ENCODE data around the gene CNKSR1.

The CNKSR1 gene

GRCh38 chr1:26160527-26161414 lies 16.5 kb upstream of the CNKSR1 start:
- TF ChIP-seq, protein P1, sequence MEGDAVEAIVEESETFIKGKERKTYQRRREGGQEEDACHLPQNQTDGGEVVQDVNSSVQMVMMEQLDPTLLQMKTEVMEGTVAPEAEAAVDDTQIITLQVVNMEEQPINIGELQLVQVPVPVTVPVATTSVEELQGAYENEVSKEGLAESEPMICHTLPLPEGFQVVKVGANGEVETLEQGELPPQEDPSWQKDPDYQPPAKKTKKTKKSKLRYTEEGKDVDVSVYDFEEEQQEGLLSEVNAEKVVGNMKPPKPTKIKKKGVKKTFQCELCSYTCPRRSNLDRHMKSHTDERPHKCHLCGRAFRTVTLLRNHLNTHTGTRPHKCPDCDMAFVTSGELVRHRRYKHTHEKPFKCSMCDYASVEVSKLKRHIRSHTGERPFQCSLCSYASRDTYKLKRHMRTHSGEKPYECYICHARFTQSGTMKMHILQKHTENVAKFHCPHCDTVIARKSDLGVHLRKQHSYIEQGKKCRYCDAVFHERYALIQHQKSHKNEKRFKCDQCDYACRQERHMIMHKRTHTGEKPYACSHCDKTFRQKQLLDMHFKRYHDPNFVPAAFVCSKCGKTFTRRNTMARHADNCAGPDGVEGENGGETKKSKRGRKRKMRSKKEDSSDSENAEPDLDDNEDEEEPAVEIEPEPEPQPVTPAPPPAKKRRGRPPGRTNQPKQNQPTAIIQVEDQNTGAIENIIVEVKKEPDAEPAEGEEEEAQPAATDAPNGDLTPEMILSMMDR (conservative IDR thresholded peaks at IDR 0.05; ENCODE audit: low read depth, low read length) = no peak
- peak overlapping the region; percentile 42 for H3K4me3 ChIP-seq (ENCODE audit: low read depth, low read length)
- no peak for DNase-seq (ENCODE audit: low read depth)

DNA sequence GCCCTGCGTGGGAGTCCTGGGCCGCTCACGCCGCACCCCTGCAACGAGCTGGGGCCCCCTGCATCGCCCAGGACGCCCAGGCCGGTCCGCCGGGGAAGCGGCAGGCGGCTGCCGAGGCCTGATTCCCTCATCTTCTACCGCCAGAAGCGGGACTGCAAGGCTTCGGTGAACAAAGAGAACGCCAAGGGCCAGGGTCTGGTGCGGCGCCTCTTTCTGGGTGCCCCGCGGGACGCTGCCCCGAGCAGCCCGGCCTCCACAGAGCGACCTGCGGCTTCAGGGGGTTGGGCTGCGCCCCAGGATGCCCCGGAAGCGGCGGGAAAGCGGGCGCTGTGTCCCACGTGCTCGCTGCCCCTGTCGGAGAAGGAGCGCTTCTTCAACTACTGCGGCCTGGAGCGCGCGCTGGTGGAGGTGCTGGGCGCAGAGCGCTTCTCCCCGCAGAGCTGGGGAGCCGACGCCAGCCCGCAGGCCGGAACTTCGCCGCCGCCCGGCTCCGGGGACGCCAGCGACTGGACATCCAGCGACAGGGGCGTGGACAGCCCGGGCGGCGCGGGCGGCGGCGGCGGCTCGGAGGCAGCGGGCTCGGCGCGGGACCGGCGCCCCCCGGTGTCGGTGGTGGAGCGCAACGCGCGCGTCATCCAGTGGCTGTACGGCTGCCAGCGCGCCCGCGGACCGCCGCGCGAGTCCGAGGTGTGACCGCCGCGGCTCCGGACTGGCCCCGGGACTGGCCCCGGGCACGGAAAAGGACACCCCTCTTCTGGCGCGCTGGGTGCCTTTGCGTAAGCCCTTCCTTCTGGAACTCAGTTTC lies 15.7 kb upstream of the CNKSR1 start:
- TF ChIP-seq, protein P1 (conservative IDR thresholded peaks at IDR 0.05; ENCODE audit: low read depth, low read length) = no peak
- DNase-seq (ENCODE audit: low read depth) = peak; percentile 55
- H3K4me3 ChIP-seq (ENCODE audit: low read depth, low read length) = peak overlapping the region; percentile 42

- peak overlapping the region; percentile 42 for H3K4me3 ChIP-seq (ENCODE audit: low read depth, low read length)
- DNase-seq (ENCODE audit: low read depth) = no peak
- TF ChIP-seq, protein P1 (conservative IDR thresholded peaks at IDR 0.05; ENCODE audit: low read depth, low read length) = no peak
Observed at GRCh38 chr1:26162220-26162709, 15.0 kb upstream of the CNKSR1 start.

- TF ChIP-seq, protein P1 (conservative IDR thresholded peaks at IDR 0.05; ENCODE audit: low read depth, low read length) = no peak
- no peak for DNase-seq (ENCODE audit: low read depth)
- no peak overlapping the region for H3K4me3 ChIP-seq (ENCODE audit: low read depth, low read length)
Observed at GRCh38 chr1:26163684-26164035, 13.6 kb upstream of the CNKSR1 start.

DNA sequence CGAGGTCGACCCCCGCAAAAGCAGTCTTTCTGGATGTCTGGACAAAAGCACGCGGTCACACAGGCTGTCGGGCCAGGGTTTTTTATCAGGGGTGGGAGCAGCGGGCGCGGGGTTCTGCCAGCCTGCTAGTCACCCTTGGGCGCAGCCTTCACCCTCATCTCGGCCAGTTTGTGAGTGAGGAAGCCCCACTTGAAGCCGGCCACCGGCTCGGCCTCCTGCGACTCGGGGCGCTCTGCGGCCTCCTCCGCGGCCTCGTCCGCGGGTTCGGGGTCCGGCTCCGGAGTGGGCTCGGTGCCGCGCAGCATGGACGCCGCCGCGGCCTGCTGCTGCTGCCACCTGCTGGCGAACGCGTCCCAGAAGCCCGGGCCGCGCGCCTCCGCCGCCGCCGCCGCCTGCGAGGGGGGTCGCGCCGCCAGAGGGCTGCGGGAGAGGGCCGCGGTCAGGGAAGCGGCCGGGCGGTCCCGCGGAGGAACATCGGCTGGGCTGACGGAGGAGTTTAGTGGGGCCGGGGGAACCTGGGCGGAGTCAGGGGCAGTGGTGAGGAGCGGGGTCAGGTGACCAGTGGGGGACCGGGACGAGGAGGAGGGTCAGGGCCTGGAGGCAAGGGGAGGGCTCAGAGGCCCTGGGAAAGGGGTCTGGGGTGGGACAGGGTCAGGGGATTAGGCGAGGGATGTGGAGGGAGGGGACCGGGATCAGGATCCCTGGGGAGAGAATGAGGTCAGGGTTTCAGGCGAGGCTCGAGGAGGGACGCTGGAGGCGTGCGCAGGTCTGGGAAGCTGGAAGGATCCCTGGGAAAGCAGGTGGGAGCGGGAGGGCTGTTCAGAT lies 13.0 kb upstream of the CNKSR1 start:
- H3K4me3 ChIP-seq (ENCODE audit: low read depth, low read length) = peak overlapping the region; percentile 44
- TF ChIP-seq, protein P1 (conservative IDR thresholded peaks at IDR 0.05; ENCODE audit: low read depth, low read length) = peak; percentile 39
- no peak for DNase-seq (ENCODE audit: low read depth)
